Hepatocyte (in vitro differentiated cells): Measurements from ENCODE around the gene CAPG.

ENCODE experiments used
- EZH2 ChIP-seq: fragments of 200-600 bp; sonication (generic); IDR thresholded peaks from 2 replicates; pipeline ENCODE4 v1.6.1; 2016; ENCODE audit warnings: antibody characterized with exemption, mild to moderate bottlenecking, borderline replicate concordance
- EZH2phosphoT487 ChIP-seq: fragments of 200-600 bp; sonication (generic); IDR thresholded peaks from one replicate; pipeline ENCODE4 v1.6.1; 2018; ENCODE audit warnings: antibody characterized with exemption, mild to moderate bottlenecking, low read depth, moderate library complexity; ENCODE audit not compliant: unreplicated experiment, severe bottlenecking
- TF ChIP-seq, protein P1 (sequence below): fragments of 200-600 bp; sonication (generic); IDR thresholded peaks from 2 replicates; pipeline ENCODE4 v1.5.1; 2016; ENCODE audit warnings: antibody characterized with exemption, mild to moderate bottlenecking; ENCODE audit not compliant: poor library complexity

DNA sequence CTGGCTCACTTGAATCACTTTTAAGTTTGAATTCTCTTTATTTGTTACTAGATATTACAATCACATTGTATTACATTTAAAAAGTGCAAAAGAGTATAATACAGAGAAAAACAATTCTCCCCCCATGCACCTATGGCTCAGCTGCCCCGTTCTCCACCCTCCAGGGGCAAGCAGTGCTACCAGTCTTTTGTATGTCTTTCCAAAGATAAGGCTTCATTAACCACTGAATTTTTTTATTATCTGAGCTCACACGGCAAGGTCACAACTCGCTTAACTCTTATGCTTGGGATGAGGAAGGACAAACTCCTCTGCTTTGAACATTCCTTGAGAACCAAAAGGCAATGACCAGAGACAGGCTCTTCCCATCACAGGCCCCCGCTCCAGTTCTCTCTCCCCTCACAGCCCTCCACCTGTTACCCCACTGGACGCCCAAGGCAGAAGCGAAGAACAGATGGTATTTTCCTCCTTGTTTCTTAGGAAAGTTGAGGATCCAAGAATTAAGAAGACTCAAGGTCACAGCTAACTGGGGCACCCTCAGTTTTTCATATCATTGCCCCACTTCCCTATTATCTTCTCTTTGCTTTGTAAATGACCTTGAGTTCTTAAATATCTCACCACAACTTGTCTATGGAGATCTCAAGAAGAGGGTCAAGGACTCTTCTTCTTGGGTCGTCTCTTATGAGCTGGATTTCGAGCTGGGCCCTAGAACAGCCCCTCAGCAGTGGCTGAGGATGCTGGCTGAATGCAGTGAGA is 38.5 kb upstream of the CAPG start:
- no peak for TF ChIP-seq EZH2
- TF ChIP-seq, protein P1, sequence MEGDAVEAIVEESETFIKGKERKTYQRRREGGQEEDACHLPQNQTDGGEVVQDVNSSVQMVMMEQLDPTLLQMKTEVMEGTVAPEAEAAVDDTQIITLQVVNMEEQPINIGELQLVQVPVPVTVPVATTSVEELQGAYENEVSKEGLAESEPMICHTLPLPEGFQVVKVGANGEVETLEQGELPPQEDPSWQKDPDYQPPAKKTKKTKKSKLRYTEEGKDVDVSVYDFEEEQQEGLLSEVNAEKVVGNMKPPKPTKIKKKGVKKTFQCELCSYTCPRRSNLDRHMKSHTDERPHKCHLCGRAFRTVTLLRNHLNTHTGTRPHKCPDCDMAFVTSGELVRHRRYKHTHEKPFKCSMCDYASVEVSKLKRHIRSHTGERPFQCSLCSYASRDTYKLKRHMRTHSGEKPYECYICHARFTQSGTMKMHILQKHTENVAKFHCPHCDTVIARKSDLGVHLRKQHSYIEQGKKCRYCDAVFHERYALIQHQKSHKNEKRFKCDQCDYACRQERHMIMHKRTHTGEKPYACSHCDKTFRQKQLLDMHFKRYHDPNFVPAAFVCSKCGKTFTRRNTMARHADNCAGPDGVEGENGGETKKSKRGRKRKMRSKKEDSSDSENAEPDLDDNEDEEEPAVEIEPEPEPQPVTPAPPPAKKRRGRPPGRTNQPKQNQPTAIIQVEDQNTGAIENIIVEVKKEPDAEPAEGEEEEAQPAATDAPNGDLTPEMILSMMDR = no peak
- no peak for TF ChIP-seq EZH2phosphoT487
